Neural cell (in vitro differentiated cells): ENCODE measurements around the gene PKP2.

Experiments used
- EP300 ChIP-seq: fragments of 450-650 bp; conservative IDR thresholded peaks from 2 replicates; pipeline ENCODE4 v1.6.1; 2014; ENCODE audit warnings: antibody characterized with exemption, mild to moderate bottlenecking, moderate library complexity; ENCODE audit not compliant: poor library complexity, severe bottlenecking
- EZH2 ChIP-seq: fragments of 200-600, 300-800 bp; shearing (Covaris generic), sonication (generic); IDR thresholded peaks from 2 replicates; pipeline ENCODE4 v1.6.1; 2014; ENCODE audit warnings: antibody characterized with exemption, low read length, borderline replicate concordance, mild to moderate bottlenecking; ENCODE audit not compliant: insufficient read depth, poor library complexity, severe bottlenecking
- MXI1 ChIP-seq: fragments of 450-650 bp; conservative IDR thresholded peaks from 2 replicates; pipeline ENCODE4 v1.6.1; 2014; ENCODE audit warnings: antibody characterized with exemption, mild to moderate bottlenecking; ENCODE audit not compliant: poor library complexity, severe bottlenecking
- POLR2AphosphoS5 ChIP-seq: IDR thresholded peaks from 2 replicates; pipeline ENCODE4 v1.6.1; 2012
- RAD21 ChIP-seq: fragments of 450-650 bp; conservative IDR thresholded peaks from 2 replicates; pipeline ENCODE4 v1.6.1; 2014; ENCODE audit warnings: antibody characterized with exemption, mild to moderate bottlenecking, moderate library complexity
- SMC3 ChIP-seq: fragments of 450-650 bp; conservative IDR thresholded peaks from 2 replicates; pipeline ENCODE4 v1.6.1; 2014; ENCODE audit warnings: antibody characterized with exemption, mild to moderate bottlenecking, moderate library complexity; ENCODE audit not compliant: poor library complexity
- TAF1 ChIP-seq: IDR thresholded peaks from 2 replicates; pipeline ENCODE4 v1.6.1; 2012; ENCODE audit warnings: low read depth
- TF ChIP-seq, protein P1 (sequence below): fragments of 450-650 bp; IDR thresholded peaks from 2 replicates; pipeline ENCODE4 v1.5.1; 2014; ENCODE audit warnings: antibody characterized with exemption, mild to moderate bottlenecking, moderate library complexity; ENCODE audit not compliant: poor library complexity, severe bottlenecking
- TF ChIP-seq, protein P2 (sequence below): IDR thresholded peaks from 2 replicates; pipeline ENCODE4 v1.6.1; 2012; ENCODE audit warnings: borderline replicate concordance

DNA sequence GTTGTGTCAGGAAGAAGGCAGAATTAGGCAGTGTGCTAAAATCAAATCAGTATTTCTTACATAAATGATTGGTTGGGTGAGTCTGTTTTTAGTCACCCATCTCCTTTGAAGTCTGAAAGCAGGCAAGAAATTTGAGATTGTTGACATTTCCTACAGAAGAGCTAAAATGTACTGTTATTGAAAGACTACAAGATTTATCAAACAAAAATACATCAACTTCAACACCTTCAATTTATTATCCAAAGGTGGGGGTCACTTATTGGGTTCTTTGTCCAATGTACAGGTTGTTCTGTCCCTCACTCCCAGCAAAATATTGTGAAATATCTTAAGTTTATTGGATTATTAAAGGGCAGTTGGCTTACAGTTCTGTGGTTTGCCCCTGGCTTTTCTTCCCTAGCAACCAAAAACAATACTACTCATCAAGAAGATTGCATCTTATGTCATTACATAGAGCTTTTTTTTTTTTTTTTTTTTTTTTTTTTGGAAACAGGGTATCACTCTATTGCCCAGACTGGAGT, 20.6 kb upstream of the PKP2 start:
- TF ChIP-seq, protein P1, sequence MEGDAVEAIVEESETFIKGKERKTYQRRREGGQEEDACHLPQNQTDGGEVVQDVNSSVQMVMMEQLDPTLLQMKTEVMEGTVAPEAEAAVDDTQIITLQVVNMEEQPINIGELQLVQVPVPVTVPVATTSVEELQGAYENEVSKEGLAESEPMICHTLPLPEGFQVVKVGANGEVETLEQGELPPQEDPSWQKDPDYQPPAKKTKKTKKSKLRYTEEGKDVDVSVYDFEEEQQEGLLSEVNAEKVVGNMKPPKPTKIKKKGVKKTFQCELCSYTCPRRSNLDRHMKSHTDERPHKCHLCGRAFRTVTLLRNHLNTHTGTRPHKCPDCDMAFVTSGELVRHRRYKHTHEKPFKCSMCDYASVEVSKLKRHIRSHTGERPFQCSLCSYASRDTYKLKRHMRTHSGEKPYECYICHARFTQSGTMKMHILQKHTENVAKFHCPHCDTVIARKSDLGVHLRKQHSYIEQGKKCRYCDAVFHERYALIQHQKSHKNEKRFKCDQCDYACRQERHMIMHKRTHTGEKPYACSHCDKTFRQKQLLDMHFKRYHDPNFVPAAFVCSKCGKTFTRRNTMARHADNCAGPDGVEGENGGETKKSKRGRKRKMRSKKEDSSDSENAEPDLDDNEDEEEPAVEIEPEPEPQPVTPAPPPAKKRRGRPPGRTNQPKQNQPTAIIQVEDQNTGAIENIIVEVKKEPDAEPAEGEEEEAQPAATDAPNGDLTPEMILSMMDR, result no peak
- TF ChIP-seq EP300, result no peak
- no peak for TF ChIP-seq SMC3
- TF ChIP-seq, protein P2, sequence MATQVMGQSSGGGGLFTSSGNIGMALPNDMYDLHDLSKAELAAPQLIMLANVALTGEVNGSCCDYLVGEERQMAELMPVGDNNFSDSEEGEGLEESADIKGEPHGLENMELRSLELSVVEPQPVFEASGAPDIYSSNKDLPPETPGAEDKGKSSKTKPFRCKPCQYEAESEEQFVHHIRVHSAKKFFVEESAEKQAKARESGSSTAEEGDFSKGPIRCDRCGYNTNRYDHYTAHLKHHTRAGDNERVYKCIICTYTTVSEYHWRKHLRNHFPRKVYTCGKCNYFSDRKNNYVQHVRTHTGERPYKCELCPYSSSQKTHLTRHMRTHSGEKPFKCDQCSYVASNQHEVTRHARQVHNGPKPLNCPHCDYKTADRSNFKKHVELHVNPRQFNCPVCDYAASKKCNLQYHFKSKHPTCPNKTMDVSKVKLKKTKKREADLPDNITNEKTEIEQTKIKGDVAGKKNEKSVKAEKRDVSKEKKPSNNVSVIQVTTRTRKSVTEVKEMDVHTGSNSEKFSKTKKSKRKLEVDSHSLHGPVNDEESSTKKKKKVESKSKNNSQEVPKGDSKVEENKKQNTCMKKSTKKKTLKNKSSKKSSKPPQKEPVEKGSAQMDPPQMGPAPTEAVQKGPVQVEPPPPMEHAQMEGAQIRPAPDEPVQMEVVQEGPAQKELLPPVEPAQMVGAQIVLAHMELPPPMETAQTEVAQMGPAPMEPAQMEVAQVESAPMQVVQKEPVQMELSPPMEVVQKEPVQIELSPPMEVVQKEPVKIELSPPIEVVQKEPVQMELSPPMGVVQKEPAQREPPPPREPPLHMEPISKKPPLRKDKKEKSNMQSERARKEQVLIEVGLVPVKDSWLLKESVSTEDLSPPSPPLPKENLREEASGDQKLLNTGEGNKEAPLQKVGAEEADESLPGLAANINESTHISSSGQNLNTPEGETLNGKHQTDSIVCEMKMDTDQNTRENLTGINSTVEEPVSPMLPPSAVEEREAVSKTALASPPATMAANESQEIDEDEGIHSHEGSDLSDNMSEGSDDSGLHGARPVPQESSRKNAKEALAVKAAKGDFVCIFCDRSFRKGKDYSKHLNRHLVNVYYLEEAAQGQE, result no peak
- no peak for TF ChIP-seq POLR2AphosphoS5
- TF ChIP-seq TAF1, result no peak
- TF ChIP-seq RAD21, result no peak
- no peak for TF ChIP-seq EZH2
- no peak for TF ChIP-seq MXI1
